Measurements from ENCODE around the gene VASH2.
A peak's percentile ranks its signal among the peaks of the same experiment; 100 is the strongest.

VASH2 gene

DNA sequence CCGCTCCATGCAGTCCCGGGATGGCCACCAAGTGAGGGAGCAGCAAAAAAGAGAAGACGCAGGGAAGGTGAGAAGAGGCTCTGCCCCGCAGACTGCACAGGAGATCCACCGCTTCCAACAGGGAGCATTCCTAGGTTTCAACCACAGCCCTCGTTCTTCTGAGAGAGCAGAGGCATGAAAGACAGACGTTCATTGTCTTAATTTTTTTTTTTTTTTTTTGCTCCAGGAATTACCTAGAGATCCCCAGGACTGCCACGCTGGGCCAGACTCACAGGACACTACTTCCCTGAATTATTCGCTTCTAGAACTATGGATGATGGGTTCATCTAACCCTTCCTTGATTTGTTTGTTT, 33.2 kb upstream of the VASH2 start:
- Histone ChIP-seq H3K4me3 (no peak overlapping the region), H3K27me3 (ENCODE audit: low read depth) (no peaks in the 10 kb centered on the region), H3K9me3 (no peaks in the 10 kb centered on the region), H3K36me3 (replicated peaks) (no peaks in the 10 kb centered on the region), H3K4me1 (peaks cover 27% of the 10 kb centered on the region)
- in situ Hi-C loops (cut with MboI; ENCODE audit: low sequenced_read_pairs) = no loop called here
- no peak for DNase-seq (ENCODE audit: low spot score in 2 of 2)

DNA sequence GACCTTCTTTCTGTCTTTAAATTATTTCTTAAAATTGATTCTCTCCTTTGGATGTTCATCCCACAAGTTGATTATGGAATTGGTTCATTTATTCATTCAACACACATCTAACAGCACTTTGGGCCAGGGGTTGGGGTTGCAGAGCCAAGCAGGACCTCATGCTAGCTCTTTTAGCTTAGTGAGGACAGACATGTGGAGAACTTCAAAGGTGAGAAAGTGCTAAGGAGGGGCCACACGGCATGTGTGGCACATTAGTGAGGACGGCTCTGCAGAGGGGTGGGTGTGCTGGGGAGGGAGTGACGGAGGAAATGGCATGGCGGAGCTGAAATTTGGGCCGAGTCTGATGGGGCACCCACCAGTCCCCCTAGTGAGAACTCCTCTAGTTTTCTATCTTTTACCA, 32.5 kb upstream of the VASH2 start:
- in situ Hi-C loops (cut with MboI; ENCODE audit: low sequenced_read_pairs) = no loop called here
- Histone ChIP-seq H3K4me3 (no peak overlapping the region), H3K9me3 (no peaks in the 10 kb centered on the region), H3K27me3 (ENCODE audit: low read depth) (no peaks in the 10 kb centered on the region), H3K4me1 (peaks cover 27% of the 10 kb centered on the region), H3K36me3 (replicated peaks) (no peaks in the 10 kb centered on the region)
- DNase-seq (ENCODE audit: low spot score in 2 of 2) = no peak

DNA sequence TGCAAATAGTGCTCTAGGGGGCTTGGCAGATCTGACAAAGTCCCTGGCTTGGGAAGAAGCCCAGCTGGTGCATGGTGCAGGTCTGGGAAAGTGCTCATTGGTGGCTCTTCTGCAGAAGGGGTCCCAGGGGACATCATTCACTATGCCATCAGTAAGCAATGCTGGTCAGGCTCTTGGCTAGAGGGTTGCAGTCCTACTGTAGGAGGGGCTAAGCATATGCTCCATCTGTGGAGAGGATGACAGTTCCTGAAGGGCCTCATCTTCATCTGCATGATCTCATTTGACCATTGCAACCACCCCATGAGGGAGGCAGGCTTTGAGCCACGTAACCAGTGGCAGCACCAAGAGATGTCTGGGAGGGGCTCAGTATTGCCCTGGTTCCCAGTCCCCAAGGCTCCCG, 31.5 kb upstream of the VASH2 start:
- H3K36me3 ChIP-seq (replicated peaks) = no peaks in the 10 kb centered on the region
- no peak overlapping the region for H3K4me3 ChIP-seq
- H3K4me1 ChIP-seq = peaks cover 27% of the 10 kb centered on the region
- DNase-seq (ENCODE audit: low spot score in 2 of 2) = no peak
- H3K27me3 ChIP-seq (ENCODE audit: low read depth) = no peaks in the 10 kb centered on the region
- no peaks in the 10 kb centered on the region for H3K9me3 ChIP-seq
- in situ Hi-C loops (cut with MboI; ENCODE audit: low sequenced_read_pairs) = no loop called here

DNA sequence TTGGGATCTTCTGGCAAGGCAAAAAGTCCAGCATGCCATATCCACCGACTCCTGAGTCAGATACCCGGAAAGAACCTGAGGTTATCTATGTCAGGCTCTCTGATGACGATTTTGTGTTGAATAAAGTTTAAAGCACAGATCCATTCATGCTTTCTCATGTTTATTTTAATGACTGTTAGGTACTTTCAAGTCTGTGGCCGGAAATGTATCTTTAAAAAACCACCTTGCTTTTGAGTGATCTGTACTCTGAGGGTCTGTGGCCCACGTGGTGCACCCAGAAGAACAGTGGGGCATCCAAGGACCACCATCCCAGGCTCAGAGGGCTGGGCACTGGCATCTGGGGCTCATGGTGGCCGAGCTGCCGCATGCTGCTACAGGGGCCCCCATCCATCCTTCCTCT, 30.1 kb upstream of the VASH2 start:
- in situ Hi-C loops (cut with MboI; ENCODE audit: low sequenced_read_pairs) = no loop called here
- no peaks in the 10 kb centered on the region for H3K36me3 ChIP-seq (replicated peaks)
- H3K4me1 ChIP-seq = peaks cover 18% of the 10 kb centered on the region
- DNase-seq (ENCODE audit: low spot score in 2 of 2) = no peak
- H3K27me3 ChIP-seq (ENCODE audit: low read depth) = no peaks in the 10 kb centered on the region
- H3K4me3 ChIP-seq = no peak overlapping the region
- no peaks in the 10 kb centered on the region for H3K9me3 ChIP-seq

DNA sequence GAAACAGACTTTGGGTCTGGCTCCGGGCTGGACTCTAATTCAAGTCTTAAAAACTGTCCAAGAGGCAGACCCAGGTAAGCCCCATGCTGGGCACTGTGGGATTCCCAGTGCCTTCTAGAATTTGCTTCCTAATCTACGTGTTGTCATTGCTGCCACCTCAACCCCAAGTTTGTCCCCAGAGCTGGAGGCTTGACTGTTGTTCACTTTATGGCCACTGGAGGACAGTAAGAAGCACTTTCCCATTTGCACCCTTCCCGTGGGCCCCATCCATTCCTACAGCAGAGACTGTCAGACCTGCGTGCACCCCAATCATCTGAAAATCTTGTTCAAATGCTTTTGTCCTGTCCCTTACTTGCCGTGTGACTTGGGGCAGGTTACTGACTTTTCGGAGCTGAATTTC, 29.4 kb upstream of the VASH2 start:
- Histone ChIP-seq H3K4me1 (peaks cover 11% of the 10 kb centered on the region), H3K9me3 (no peaks in the 10 kb centered on the region), H3K4me3 (no peak overlapping the region), H3K27me3 (ENCODE audit: low read depth) (no peaks in the 10 kb centered on the region), H3K36me3 (replicated peaks) (no peaks in the 10 kb centered on the region)
- in situ Hi-C loops (cut with MboI; ENCODE audit: low sequenced_read_pairs) = no loop called here
- no peak for DNase-seq (ENCODE audit: low spot score in 2 of 2)

DNA sequence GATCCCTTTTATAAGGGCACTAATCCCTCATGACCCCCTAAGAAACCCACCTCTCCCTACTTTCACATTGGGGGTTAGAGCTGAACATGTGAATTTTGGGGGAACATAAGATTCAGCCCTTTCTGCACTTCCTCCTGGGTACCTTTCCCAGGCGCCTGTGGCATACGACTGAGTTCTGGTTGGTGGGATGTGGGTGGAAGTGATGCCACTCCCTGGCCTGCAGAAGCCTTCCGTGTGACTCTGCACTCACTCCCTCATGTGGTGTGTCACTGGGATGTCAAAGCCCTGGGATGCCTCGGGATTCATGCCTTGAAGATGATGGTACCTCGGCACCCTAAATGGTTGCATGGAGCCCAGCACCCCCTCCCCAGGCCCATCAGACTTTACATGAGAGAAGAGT, 28.3 kb upstream of the VASH2 start:
- in situ Hi-C loops (cut with MboI; ENCODE audit: low sequenced_read_pairs) = no loop called here
- peaks cover under 1% of the 10 kb centered on the region; the same call in 1 of the 2 replicates for H3K4me1 ChIP-seq

DNA sequence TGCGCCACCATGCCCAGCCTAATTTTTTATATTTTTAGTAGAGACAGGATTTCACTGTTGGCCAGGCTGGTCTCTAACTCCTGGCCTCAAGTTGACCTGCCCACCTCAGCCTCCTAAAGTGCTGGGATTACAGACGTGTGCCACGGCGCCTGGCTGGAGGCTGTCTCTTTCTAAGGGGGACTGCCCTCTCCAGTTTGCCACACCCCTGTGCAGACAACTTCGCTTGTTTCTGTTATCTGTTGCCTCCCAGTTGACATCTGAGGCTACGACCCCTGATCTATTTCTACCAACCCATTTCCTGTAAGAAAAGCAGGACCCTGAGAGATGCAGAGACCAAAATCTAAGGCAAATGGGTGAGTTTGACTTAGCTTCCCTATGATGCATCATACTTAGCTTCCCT, 24.0 kb upstream of the VASH2 start:
- DNase-seq (ENCODE audit: low spot score in 2 of 2) = no peak
- H3K4me1 ChIP-seq = peaks cover 17% of the 10 kb centered on the region
- in situ Hi-C loops (cut with MboI; ENCODE audit: low sequenced_read_pairs) = no loop called here
- no peak overlapping the region for H3K4me3 ChIP-seq
- no peaks in the 10 kb centered on the region for H3K27me3 ChIP-seq (ENCODE audit: low read depth)
- H3K36me3 ChIP-seq (replicated peaks) = no peaks in the 10 kb centered on the region
- H3K9me3 ChIP-seq = no peaks in the 10 kb centered on the region

More for the DNA sequence above, 28.3 kb upstream of the VASH2 start:
- no peak overlapping the region for H3K4me3 ChIP-seq
- DNase-seq (ENCODE audit: low spot score in 2 of 2) = no peak
- H3K9me3 ChIP-seq = no peaks in the 10 kb centered on the region
- H3K27me3 ChIP-seq (ENCODE audit: low read depth) = no peaks in the 10 kb centered on the region
- no peaks in the 10 kb centered on the region for H3K36me3 ChIP-seq (replicated peaks)

DNA sequence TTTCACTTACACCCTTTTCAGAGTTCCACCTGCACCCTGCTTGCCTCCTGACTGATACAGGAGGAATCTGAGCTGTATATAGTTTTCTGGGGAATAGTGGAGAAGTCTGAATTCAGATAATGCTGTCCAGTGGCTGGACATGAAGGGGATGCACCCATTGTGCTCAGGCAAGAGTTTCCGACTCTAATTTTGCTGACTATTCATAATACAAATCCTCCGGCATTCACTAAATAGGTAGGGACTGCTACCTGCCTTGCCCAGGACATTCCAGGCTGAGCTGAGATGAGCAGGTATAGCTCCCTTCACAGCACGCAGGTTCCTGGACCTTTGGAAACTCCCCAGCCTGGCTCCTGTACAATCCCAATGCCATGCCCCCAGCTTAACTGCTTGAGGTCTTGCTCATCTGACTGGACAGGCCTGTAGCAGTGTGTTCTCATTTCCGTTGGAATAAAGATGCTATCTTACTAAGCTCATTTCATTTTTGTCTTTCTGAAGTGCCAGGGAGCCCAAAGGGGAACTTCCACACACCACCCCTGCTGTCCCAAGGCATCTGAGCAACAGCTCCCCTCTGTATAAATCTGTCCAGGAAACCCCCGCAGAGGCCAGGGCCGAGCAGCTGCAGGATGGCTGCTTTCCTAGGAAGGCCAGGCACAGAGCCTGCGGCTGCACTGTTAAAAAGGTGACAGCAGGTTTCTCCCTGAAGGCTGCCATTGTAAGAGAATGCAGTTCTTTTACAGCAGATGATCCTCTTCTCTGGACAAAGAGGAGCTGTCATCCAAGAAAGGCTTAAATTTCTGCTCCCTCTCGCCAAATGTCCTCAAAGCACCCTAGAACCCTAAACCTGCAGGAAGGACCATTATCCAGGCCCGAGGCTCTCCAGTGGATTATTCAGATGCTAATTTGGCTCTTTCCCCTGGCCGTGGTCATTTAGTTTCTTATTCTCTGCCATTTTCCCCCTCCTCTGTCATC, 21.7 kb upstream of the VASH2 start:
- no peak overlapping the region for H3K4me3 ChIP-seq
- in situ Hi-C loops (cut with MboI; ENCODE audit: low sequenced_read_pairs) = no loop called here
- no peaks in the 10 kb centered on the region for H3K9me3 ChIP-seq
- peaks cover 18% of the 10 kb centered on the region for H3K4me1 ChIP-seq
- DNase-seq (ENCODE audit: low spot score in 2 of 2) = peak; percentile 79 to 89
- no peaks in the 10 kb centered on the region for H3K36me3 ChIP-seq (replicated peaks)
- H3K27me3 ChIP-seq (ENCODE audit: low read depth) = no peaks in the 10 kb centered on the region

DNA sequence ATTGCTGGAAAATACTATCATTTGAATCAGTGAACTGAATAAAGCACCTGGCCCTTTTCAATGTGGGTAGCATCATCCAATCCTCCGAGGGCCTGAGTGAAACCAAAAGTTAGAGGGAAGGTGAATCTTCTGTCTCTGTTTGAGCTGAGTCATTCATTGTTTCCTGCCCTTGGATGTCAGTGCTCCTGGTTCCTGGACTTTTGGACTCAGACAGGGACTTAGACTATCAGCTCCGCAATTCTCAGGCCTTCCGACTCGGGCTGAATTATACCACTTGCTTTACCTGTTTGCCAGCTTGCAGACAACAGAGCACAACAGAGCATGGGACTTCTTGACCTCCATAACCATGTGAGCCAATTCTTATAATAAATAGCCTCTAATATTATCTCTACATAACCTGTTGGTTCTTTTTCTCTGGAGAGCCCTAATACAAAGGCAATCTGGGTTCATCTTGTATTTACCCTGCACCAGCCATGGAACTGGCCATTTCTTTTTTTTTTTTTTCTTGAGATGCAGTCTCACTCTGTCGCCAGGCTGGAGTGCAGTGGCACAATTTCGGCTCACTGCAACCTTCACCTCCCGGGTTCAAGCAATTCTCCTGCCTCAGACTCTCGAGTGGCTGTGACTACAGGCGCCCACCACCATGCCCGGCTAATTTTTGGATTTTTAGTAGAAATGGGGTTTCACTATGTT, 19.2 kb upstream of the VASH2 start:
- in situ Hi-C loops (cut with MboI; ENCODE audit: low sequenced_read_pairs) = loop anchor here (5.0 kb wide), 1 partner anchor 51 kb away; no protein-coding TSS in a partner anchor
- H3K27me3 ChIP-seq (ENCODE audit: low read depth) = no peaks in the 10 kb centered on the region

DNA sequence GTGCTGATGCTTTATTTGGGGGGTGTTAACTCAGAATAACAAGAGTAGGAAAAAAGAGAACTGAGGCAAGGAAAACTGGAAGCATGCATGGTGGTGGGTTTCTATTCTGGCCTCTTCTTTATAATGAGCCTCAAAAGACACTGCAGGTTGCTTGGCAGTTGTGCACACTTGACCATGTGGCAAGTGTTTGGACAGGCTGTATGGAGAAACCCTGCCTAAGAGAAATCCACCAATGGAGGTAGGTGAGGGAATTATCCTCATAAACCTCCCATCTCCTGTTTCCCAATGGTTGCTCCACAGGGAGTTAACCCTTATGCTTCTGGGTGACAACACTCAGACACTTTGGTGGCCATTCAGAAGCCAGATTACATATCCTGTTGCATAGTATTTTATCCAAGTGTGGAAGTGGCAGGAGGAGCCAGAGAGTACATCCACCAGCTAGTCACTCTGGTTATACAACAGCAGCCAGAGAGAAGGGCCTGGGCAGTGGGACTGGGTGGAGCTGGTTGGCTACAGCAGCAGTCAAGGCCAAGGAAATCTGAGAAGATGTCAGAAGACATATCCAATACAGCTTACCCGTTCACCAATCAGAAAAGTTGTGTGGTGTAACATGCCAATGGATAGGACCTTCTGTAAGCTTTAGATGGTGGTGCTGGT, 16.4 kb upstream of the VASH2 start:
- Histone ChIP-seq H3K4me3 (no peak overlapping the region), H3K27me3 (ENCODE audit: low read depth) (no peaks in the 10 kb centered on the region), H3K4me1 (peaks cover 9% of the 10 kb centered on the region), H3K36me3 (replicated peaks) (no peaks in the 10 kb centered on the region), H3K9me3 (no peaks in the 10 kb centered on the region)
- DNase-seq (ENCODE audit: low spot score in 2 of 2) = no peak
- in situ Hi-C loops (cut with MboI; ENCODE audit: low sequenced_read_pairs) = loop anchor here (5.0 kb wide), 1 partner anchor 48 kb away; no protein-coding TSS in a partner anchor

More for the DNA sequence above, 19.2 kb upstream of the VASH2 start:
- Histone ChIP-seq H3K4me1 (peaks cover 21% of the 10 kb centered on the region), H3K4me3 (no peak overlapping the region), H3K9me3 (no peaks in the 10 kb centered on the region), H3K36me3 (replicated peaks) (no peaks in the 10 kb centered on the region)
- DNase-seq (ENCODE audit: low spot score in 2 of 2) = no peak

DNA sequence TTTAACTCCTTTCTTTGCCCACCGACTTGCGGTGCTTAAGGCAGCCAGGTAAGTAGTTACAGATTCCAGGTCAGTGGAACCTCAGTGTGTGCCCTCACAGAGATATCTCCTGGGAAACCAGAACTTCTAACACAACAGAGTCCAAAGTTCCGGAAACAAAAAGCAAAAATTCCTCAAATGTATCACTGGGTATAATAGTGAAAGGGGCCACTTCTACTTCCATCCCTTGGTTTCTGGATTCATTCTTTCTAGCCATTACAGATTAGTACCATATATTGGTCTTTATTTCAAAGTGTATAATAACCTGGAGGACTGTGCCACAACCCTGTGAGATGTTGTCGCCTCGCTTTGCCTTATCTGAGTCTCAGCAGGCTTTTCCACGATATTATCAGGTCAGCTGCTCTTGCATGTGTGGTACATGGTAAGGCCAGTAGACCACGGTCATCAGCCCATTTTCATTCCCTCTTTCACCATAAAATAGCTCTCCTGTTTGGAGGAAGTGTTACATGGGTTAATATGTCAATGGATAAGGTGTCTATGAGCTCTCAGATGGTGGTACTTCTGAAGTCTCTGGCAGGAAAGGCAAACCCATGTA, 14.9 kb upstream of the VASH2 start:
- Histone ChIP-seq H3K27me3 (ENCODE audit: low read depth) (no peaks in the 10 kb centered on the region), H3K4me3 (no peak overlapping the region), H3K4me1 (peaks cover 4% of the 10 kb centered on the region), H3K36me3 (replicated peaks) (no peaks in the 10 kb centered on the region), H3K9me3 (no peaks in the 10 kb centered on the region)
- in situ Hi-C loops (cut with MboI; ENCODE audit: low sequenced_read_pairs) = no loop called here
- no peak for DNase-seq (ENCODE audit: low spot score in 2 of 2)

DNA sequence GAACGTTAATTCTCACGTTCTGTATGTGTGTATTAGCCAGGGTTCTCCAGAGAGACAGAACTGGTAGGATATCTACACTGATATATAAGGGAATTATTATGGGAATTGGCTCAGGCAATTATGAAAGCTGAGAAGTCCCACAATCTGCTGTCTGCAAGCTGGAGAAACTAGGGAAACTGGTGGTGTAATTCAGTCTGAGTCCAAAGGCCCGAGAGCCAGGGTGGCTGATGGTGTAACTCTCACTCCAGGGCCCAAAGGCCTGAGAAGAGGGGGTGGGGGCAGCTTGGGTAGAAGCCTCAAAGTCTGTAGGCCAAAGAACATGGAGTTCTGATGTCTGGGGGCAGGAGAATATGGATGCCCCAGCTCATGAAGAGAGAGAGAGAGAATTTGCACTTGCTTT, 13.3 kb upstream of the VASH2 start:
- in situ Hi-C loops (cut with MboI; ENCODE audit: low sequenced_read_pairs) = no loop called here
- DNase-seq (ENCODE audit: low spot score in 2 of 2) = no peak
- no peaks in the 10 kb centered on the region for H3K9me3 ChIP-seq
- H3K4me3 ChIP-seq = no peak overlapping the region
- H3K27me3 ChIP-seq (ENCODE audit: low read depth) = no peaks in the 10 kb centered on the region
- no peaks in the 10 kb centered on the region for H3K36me3 ChIP-seq (replicated peaks)
- H3K4me1 ChIP-seq = peaks cover 4% of the 10 kb centered on the region

DNA sequence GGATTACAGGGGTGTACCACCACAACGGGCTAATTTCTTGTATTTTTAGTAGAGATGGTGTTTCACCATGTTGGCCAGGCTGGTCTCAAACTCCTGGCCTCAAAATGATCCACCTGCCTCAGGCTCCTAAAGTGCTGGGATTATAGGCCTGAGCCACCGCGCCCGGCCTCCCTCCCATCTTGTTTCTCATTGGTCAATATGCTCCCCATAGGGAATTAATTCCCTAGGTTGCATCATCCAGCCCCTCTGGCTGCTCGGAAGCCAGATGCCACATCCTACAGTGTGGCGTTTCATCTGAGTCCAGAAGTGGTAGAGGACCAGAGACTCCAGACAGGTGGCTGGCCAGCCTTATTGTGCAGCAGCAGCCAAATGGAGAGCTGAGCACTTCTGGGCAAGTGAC, 11.5 kb upstream of the VASH2 start:
- DNase-seq (ENCODE audit: low spot score in 2 of 2) = no peak
- H3K4me1 ChIP-seq = peaks cover under 1% of the 10 kb centered on the region; the same call in 1 of the 2 replicates
- H3K9me3 ChIP-seq = no peaks in the 10 kb centered on the region
- H3K27me3 ChIP-seq (ENCODE audit: low read depth) = no peaks in the 10 kb centered on the region
- H3K36me3 ChIP-seq (replicated peaks) = no peaks in the 10 kb centered on the region
- in situ Hi-C loops (cut with MboI; ENCODE audit: low sequenced_read_pairs) = no loop called here
- no peak overlapping the region for H3K4me3 ChIP-seq
